ENCODE data around the gene TRAF3. TPM values are rescaled to one million over a fixed set of nuclear protein-coding genes. Genes with fewer than 3 reads are reported as not detected.

Gene TRAF3
- total RNA-seq, 1 donor from 2014 or later, result 35.3 TPM

GRCh38 chr14:102848830-102849525 lies 71.7 kb downstream of the TRAF3 start:
- DNase-seq (ENCODE audit: low read depth) (no peak), FAIRE-seq (no peak)
- TF ChIP-seq CTCF (IDR thresholded peaks at IDR 0.05; ENCODE audit: insufficient read depth, low read length, severe bottlenecking), result no peak

DNA sequence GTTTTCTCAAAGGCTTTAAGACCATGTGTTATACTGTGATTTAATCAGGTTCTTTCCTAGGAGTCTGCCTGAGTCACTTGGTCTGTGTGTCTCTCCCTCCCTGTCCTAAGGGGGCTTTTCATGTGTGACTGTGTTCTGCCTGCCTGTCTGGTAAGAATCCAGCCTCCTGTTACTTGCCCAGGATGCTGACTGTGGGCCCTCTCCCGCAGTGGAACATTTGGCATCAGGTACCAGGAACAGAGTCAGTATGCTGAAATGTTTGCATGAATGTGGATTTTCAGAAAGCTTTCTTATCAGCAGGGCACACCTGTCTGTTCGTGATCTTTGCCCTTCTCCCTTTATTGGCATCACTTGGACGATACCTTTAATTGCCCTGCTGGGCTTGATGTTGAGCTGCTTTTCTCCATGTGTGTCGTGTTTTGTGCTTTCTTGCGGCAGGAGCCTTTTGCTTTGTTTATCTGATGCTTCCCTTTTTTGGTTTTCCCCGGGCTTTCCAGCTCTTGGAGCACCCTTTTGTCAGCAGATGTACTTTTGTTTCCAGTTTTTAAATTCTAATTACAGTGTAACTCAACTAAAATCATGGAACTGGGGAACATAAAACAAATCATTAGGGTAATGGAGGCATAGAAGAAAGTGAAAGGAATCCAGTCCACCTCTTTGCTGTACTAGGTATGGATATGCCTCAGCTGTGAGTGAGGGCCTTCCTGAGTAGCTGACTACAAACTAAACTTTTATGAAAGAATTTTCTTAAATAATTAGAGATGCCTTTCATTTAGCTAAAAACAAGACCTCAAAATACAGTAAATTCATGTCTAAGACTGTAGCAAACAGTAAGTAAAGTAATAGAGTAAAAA lies 72.5 kb downstream of the TRAF3 start:
- TF ChIP-seq CTCF (IDR thresholded peaks at IDR 0.05; ENCODE audit: insufficient read depth, low read length, severe bottlenecking), result no peak
- no peak for FAIRE-seq
- Histone ChIP-seq H3K27me3 (ENCODE audit: control insufficient read depth, insufficient read depth, low read length) (no peaks in the 10 kb centered on the region), H3K36me3 (ENCODE audit: control insufficient read depth, insufficient read depth, low read length) (no peaks in the 10 kb centered on the region), H3K4me3 (ENCODE audit: low read depth, low read length) (no peak overlapping the region)
- peak; percentile 15 for DNase-seq (ENCODE audit: low read depth)

More at GRCh38 chr14:102848830-102849525, 71.7 kb downstream of the TRAF3 start:
- Histone ChIP-seq H3K27me3 (ENCODE audit: control insufficient read depth, insufficient read depth, low read length) (no peaks in the 10 kb centered on the region), H3K36me3 (ENCODE audit: control insufficient read depth, insufficient read depth, low read length) (no peaks in the 10 kb centered on the region), H3K4me3 (ENCODE audit: low read depth, low read length) (no peak overlapping the region)

DNA sequence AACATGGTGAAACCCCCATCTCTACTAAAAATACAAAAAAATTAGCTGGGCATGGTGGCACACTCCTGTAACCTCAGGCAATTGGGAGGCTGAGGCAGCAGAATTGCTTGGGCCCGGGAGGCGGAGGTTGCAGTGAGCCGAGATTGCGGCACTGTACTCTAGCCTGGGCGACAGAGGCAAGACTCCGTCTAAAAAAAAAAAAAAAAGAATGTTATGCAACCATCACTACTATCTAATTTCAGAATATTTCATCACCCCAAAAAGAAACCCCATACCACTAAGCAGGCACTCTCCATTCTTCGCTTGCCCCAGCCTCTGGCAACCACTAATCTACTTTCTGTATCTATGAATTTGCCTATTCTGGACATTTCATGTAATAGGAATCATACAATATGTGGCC lies 76.4 kb downstream of the TRAF3 start:
- H3K27me3 ChIP-seq (ENCODE audit: control insufficient read depth, insufficient read depth, low read length), result no peaks in the 10 kb centered on the region
- no peak for FAIRE-seq
- TF ChIP-seq CTCF (IDR thresholded peaks at IDR 0.05; ENCODE audit: insufficient read depth, low read length, severe bottlenecking), result no peak
- no peak for DNase-seq (ENCODE audit: low read depth)
- no peak overlapping the region for H3K4me3 ChIP-seq (ENCODE audit: low read depth, low read length)
- H3K36me3 ChIP-seq (ENCODE audit: control insufficient read depth, insufficient read depth, low read length), result no peaks in the 10 kb centered on the region

GRCh38 chr14:102854091-102854703 lies 76.9 kb downstream of the TRAF3 start:
- H3K27me3 ChIP-seq (ENCODE audit: control insufficient read depth, insufficient read depth, low read length), result no peaks in the 10 kb centered on the region

GRCh38 chr14:102856179-102856578 lies 78.9 kb downstream of the TRAF3 start:
- no peak for FAIRE-seq
- no peak for TF ChIP-seq CTCF (IDR thresholded peaks at IDR 0.05; ENCODE audit: insufficient read depth, low read length, severe bottlenecking)
- DNase-seq (ENCODE audit: low read depth), result no peak
- no peak overlapping the region for H3K4me3 ChIP-seq (ENCODE audit: low read depth, low read length)
- no peaks in the 10 kb centered on the region for H3K27me3 ChIP-seq (ENCODE audit: control insufficient read depth, insufficient read depth, low read length)
- no peaks in the 10 kb centered on the region for H3K36me3 ChIP-seq (ENCODE audit: control insufficient read depth, insufficient read depth, low read length)

More at GRCh38 chr14:102854091-102854703, 76.9 kb downstream of the TRAF3 start:
- Histone ChIP-seq H3K36me3 (ENCODE audit: control insufficient read depth, insufficient read depth, low read length) (no peaks in the 10 kb centered on the region), H3K4me3 (ENCODE audit: low read depth, low read length) (no peak overlapping the region)
- no peak for FAIRE-seq
- no peak for TF ChIP-seq CTCF (IDR thresholded peaks at IDR 0.05; ENCODE audit: insufficient read depth, low read length, severe bottlenecking)
- peak; percentile 67 for DNase-seq (ENCODE audit: low read depth)
